SK-N-MC (cell line): ENCODE results near the gene KRTAP10-4.

Experiments
- EZH2 ChIP-seq: fragments of 200-600 bp; sonication (generic); IDR thresholded peaks from one replicate; pipeline ENCODE4 v1.6.1; 2017; ENCODE audit warnings: antibody characterized with exemption
- POLR2AphosphoS5 ChIP-seq: IDR thresholded peaks from 2 replicates; pipeline ENCODE4 v1.6.1; 2012; ENCODE audit warnings: mild to moderate bottlenecking, low read depth, low read length, borderline replicate concordance

DNA sequence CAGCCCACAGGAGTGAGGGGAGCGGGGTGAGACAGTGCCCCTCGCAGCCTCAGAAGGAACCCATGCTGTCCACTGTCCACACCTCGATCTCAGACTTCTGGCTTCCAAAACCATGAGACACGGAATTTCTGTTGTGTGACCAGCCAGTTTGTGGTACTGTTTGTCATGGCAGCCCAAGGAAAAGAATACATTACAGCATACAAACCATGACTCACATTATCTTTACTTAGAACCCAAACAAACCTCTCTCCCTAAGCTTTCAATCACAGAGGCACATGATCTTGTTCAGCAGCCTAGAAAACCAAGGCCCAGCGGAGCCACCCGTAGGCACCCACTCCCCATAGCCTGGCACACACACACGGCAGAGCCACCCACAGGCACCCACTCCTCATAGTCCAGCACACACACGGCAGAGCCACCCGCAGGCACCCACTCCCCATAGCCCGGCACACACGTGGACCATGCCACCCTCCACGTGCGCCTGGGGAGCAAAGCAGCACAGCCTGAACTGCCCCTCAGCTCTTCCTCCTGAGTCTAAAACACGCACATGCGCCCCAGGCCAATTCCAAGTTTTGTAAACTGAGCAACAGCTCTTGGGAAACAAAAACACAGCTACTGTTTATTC lies 458 bp upstream of the KRTAP10-4 start:
- TF ChIP-seq POLR2AphosphoS5 (no peak), EZH2 (no peak)
